Measurements from ENCODE around the gene SSTR5. TPM values are rescaled to one million over a fixed set of nuclear protein-coding genes. Genes with fewer than 3 reads are reported as not detected.

The SSTR5 gene
- total and polyA plus RNA-seq, 2 donors from 2014 or later = 6.7 TPM; not detected in 1

DNA sequence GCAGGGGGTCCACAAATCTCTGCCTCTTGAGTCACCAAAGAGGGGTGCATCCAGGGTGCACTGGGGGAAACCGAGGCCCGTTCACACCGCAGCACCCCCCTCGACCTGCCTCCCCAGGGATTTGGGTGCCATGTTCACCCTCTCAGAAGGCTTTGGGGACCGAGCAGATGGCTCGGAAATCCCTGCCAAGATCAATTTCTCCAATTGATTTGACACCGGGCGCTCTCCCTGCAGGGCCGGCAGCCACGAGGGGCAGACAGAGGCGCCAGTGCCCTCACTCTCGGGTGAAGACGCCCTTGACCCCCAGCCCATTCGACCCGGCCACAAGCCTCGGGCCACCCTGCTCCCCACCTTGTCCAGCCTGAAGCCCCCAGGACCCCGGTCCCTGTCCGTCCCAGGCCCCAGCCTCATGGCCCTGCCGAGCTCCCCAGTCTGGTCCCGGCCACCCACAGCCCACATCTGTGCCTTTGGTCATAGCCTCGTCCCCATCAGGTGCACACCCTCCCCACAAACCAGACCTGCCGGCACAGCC lies 9.3 kb downstream of the SSTR5 start:
- peaks cover 0 to 6% (median 0%) of the 10 kb centered on the region in 3 donors for H3K4me1 ChIP-seq (ENCODE audit: control insufficient read depth in 2 of 3, insufficient read depth in 2 of 3, low read depth in 1 of 3, low read length in 3 of 3)
- H3K4me3 ChIP-seq (ENCODE audit: low read length in 3 of 3) = no peak overlapping the region
- H3K36me3 ChIP-seq (ENCODE audit: control insufficient read depth in 2 of 3, insufficient read depth in 3 of 3, low read length in 3 of 3) = no peaks in the 10 kb centered on the region
- TF ChIP-seq, protein P1, sequence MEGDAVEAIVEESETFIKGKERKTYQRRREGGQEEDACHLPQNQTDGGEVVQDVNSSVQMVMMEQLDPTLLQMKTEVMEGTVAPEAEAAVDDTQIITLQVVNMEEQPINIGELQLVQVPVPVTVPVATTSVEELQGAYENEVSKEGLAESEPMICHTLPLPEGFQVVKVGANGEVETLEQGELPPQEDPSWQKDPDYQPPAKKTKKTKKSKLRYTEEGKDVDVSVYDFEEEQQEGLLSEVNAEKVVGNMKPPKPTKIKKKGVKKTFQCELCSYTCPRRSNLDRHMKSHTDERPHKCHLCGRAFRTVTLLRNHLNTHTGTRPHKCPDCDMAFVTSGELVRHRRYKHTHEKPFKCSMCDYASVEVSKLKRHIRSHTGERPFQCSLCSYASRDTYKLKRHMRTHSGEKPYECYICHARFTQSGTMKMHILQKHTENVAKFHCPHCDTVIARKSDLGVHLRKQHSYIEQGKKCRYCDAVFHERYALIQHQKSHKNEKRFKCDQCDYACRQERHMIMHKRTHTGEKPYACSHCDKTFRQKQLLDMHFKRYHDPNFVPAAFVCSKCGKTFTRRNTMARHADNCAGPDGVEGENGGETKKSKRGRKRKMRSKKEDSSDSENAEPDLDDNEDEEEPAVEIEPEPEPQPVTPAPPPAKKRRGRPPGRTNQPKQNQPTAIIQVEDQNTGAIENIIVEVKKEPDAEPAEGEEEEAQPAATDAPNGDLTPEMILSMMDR (IDR thresholded peaks at IDR 0.05; ENCODE audit: borderline replicate concordance, extremely low read depth, insufficient read depth) = no peak
- DNase-seq (no peak), FAIRE-seq (no peak)
- H3K27me3 ChIP-seq (ENCODE audit: control insufficient read depth, insufficient read depth, low read length) = no peaks in the 10 kb centered on the region
- intact Hi-C loops (cut with DNase I) = no loop called here
- H3K9me3 ChIP-seq (ENCODE audit: control insufficient read depth in 2 of 3, insufficient read depth in 1 of 3, low read length in 3 of 3) = peaks cover 0 to 14% (median 2%) of the 10 kb centered on the region in 3 donors
- H3K9ac ChIP-seq (ENCODE audit: low read length in 3 of 3) = no peak overlapping the region
- no peak overlapping the region for H3K27ac ChIP-seq (ENCODE audit: low read depth in 2 of 2, low read length in 2 of 2)

DNA sequence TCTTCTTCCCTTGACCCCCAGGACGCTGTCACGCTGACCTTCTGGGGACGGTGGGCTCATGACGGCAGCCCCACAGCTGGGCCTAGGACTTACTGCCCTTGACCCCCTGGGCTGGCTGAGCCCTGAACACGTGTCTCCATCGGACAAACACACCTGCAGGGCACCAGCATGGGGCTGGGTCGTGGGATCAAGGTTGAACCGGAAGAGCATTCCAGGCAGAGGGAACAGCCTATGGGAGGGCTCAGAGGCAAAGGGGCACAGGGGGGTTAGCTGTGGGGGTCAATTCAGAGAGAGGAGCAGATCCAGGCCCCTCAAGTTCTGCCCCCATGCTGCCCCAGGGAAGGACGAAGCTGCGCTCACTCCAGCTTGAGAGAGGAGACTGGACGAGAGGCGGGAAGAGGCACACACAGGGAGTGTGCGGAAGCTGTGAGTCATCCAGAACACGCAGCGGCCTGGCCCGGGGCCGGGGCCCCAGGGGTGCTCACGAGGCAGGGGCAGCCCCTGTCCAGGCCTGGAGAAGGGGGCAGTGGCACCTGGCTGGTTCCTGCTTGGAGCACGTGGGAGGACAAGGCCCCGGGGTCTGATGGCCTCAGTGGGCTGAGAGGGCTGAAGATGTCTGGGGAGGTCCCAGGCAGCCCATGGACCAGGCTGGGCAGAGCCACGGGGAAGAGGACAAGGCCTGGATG lies 9.9 kb downstream of the SSTR5 start:
- DNase-seq = peak in 2 of 5 donors; percentile 56 to 94
- TF ChIP-seq, protein P1 (IDR thresholded peaks at IDR 0.05; ENCODE audit: borderline replicate concordance, extremely low read depth, insufficient read depth) = no peak
- no peaks in the 10 kb centered on the region for H3K27me3 ChIP-seq (ENCODE audit: control insufficient read depth, insufficient read depth, low read length)

DNA sequence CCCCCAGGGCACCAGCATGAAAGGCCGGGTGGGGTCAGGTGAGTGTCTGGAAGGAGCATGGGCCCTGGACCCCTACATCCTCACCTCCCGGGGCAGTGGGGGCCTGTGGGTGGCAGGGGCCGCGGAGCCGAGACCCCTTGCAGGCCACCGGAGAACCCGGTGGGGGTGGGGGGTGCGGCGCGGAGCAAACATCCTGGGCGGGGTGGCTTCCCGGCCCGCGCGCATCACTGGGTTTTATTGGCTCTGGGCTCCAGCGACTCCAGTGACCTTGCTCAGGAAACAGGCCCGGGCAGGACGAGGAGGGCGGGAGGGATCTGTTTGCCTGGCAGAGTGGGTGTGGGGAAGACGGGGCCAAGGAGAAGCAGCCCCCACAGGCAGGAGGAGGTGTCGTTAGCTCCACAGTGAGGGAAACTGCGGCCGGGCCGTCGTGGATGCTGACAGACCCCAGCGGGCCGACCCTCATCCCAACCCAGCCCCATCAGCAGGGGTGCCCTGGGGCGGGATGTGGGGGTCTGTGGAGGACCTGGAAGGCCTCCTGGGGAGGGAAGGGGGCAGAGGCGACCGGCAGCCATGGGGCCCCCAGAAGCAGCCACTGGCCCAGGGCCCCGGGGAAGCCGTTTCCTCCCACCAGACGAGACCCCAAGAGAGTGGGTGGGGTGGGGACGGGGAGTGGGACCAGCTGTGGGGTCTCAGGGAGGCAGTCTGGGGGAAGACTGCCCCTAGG lies 10.6 kb downstream of the SSTR5 start:
- no peaks in the 10 kb centered on the region for H3K27me3 ChIP-seq (ENCODE audit: control insufficient read depth, insufficient read depth, low read length)

More for the DNA sequence above, 9.9 kb downstream of the SSTR5 start:
- no peaks in the 10 kb centered on the region for H3K36me3 ChIP-seq (ENCODE audit: control insufficient read depth in 2 of 3, insufficient read depth in 3 of 3, low read length in 3 of 3)
- intact Hi-C loops (cut with DNase I) = no loop called here
- no peak overlapping the region for H3K4me3 ChIP-seq (ENCODE audit: low read length in 3 of 3)
- no peak overlapping the region for H3K9ac ChIP-seq (ENCODE audit: low read length in 3 of 3)
- no peak for FAIRE-seq
- H3K9me3 ChIP-seq (ENCODE audit: control insufficient read depth in 2 of 3, insufficient read depth in 1 of 3, low read length in 3 of 3) = peaks cover 0 to 14% (median 2%) of the 10 kb centered on the region in 3 donors
- peaks cover 0 to 6% (median 0%) of the 10 kb centered on the region in 3 donors for H3K4me1 ChIP-seq (ENCODE audit: control insufficient read depth in 2 of 3, insufficient read depth in 2 of 3, low read depth in 1 of 3, low read length in 3 of 3)
- peak overlapping the region in 1 of 2 donors; percentile 22 for H3K27ac ChIP-seq (ENCODE audit: low read depth in 2 of 2, low read length in 2 of 2)

More for the DNA sequence above, 10.6 kb downstream of the SSTR5 start:
- intact Hi-C loops (cut with DNase I) = no loop called here
- peak overlapping the region in 1 of 2 donors; percentile 22 for H3K27ac ChIP-seq (ENCODE audit: low read depth in 2 of 2, low read length in 2 of 2)
- FAIRE-seq (no peak), DNase-seq (peak; percentile 90 to 92 (median 91))
- no peak overlapping the region for H3K9ac ChIP-seq (ENCODE audit: low read length in 3 of 3)
- H3K9me3 ChIP-seq (ENCODE audit: control insufficient read depth in 2 of 3, insufficient read depth in 1 of 3, low read length in 3 of 3) = peaks cover 0 to 14% (median 2%) of the 10 kb centered on the region in 3 donors
- peaks cover 0 to 6% (median 0%) of the 10 kb centered on the region in 3 donors for H3K4me1 ChIP-seq (ENCODE audit: control insufficient read depth in 2 of 3, insufficient read depth in 2 of 3, low read depth in 1 of 3, low read length in 3 of 3)
- H3K36me3 ChIP-seq (ENCODE audit: control insufficient read depth in 2 of 3, insufficient read depth in 3 of 3, low read length in 3 of 3) = no peaks in the 10 kb centered on the region
- TF ChIP-seq, protein P1 (IDR thresholded peaks at IDR 0.05; ENCODE audit: borderline replicate concordance, extremely low read depth, insufficient read depth) = no peak
- no peak overlapping the region for H3K4me3 ChIP-seq (ENCODE audit: low read length in 3 of 3)
